ENCODE results near the gene TAOK1. TPM values are rescaled to one million over a fixed set of nuclear protein-coding genes. Genes with fewer than 3 reads are reported as not detected.

Gene TAOK1
- polyA plus RNA-seq, 1 experiment, result 34.2 TPM

DNA sequence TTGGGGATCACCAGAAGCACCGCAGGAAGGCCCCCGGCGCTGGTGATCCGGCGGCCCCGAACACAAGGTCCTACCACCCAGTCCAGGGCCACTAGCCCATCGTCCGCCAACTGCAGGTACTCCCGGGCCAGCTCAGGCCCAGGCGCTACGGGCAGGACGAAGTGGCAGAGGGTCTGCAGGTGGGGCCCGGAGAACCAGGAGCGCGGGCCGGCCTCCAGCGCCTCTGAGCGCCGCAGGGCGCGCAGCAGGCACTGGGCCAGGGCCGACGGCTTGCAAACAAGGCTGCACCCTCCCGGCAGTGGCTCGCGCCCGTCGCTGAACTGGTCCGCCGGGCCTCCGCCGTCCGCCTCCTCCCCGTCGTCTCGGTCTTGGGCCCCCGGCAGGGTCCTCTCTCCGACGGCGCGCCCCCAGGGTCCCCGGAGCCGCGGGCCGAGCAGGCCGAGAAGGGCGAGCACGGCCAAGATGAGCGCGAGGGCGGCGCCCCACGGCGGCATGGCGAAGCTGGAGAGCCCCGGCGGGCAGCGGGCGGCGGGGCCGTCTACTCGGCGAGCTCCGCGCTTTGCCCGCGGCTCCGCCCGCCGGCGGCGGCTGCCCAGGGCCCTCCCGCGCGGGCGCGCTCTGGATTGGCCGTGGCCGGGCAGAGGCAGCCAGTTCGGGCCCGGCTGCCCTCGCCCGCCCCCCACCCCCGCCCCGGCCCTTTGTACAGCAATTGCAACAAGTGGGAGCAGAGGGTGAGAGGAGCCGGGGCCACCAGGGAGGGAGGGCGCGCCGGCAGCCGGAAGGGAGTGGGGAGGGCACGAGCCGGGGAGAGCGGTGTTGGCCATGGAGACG lies 176.5 kb downstream of the TAOK1 start, which contains the start of gene ABHD15:
Gene ABHD15, minus strand, starts transcription at position 565 of the 831 bp plus-strand sequence. Its CDS starts 71 bp downstream, at position 494.
- no peak for DNase-seq (ENCODE audit: low read depth, low spot score)
- Histone ChIP-seq H3K27ac (ENCODE audit: low read depth, low read length) (peak within 1 kb of the TSS; percentile 47), H3K4me3 (ENCODE audit: low read depth, low read length) (peak within 1 kb of the TSS; percentile 70), H3K27me3 (ENCODE audit: control insufficient read depth, insufficient read depth, low read length) (no peaks in the 10 kb centered on the region), H3K9me3 (ENCODE audit: control insufficient read depth, insufficient read depth, low read length) (no peaks in the 10 kb centered on the region)
- ChIA-PET POLR2A (interaction anchor here (0.6 kb wide), 1 partner anchor 87 kb away, joined by 4 read pairs; no protein-coding TSS in a partner anchor), CTCF (interaction anchor here (1.2 to 9.4 kb wide), 2 partner anchors 25 to 197 kb away, joined by 4 to 77 read pairs; no protein-coding TSS in a partner anchor)
- TF ChIP-seq, protein P1, sequence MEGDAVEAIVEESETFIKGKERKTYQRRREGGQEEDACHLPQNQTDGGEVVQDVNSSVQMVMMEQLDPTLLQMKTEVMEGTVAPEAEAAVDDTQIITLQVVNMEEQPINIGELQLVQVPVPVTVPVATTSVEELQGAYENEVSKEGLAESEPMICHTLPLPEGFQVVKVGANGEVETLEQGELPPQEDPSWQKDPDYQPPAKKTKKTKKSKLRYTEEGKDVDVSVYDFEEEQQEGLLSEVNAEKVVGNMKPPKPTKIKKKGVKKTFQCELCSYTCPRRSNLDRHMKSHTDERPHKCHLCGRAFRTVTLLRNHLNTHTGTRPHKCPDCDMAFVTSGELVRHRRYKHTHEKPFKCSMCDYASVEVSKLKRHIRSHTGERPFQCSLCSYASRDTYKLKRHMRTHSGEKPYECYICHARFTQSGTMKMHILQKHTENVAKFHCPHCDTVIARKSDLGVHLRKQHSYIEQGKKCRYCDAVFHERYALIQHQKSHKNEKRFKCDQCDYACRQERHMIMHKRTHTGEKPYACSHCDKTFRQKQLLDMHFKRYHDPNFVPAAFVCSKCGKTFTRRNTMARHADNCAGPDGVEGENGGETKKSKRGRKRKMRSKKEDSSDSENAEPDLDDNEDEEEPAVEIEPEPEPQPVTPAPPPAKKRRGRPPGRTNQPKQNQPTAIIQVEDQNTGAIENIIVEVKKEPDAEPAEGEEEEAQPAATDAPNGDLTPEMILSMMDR (IDR thresholded peaks at IDR 0.05; ENCODE audit: low read depth, low read length), result no peak

DNA sequence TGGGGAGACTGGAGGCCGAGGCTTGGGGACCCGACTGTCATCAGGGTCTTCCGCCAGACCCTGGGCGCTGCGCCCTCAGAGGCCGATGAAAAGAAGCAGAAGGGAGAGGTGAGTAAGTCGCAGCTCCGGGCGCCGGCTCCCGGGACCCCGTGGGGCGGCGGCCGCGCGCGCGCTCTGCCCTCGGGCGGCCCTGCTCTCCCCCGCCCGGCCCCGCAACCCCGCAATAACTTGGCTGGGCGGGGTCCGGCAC lies 177.1 kb downstream of the TAOK1 start:
- peak overlapping the region; percentile 31 for H3K27ac ChIP-seq (ENCODE audit: low read depth, low read length)
- no peaks in the 10 kb centered on the region for H3K9me3 ChIP-seq (ENCODE audit: control insufficient read depth, insufficient read depth, low read length)
- ChIA-PET CTCF (interaction anchor here (9.4 kb wide), 1 partner anchor 197 kb away, joined by 77 read pairs; no protein-coding TSS in a partner anchor), POLR2A (interaction anchor here (0.6 kb wide), 1 partner anchor 87 kb away, joined by 4 read pairs; no protein-coding TSS in a partner anchor)
- peak overlapping the region; percentile 70 for H3K4me3 ChIP-seq (ENCODE audit: low read depth, low read length)
- no peak for DNase-seq (ENCODE audit: low read depth, low spot score)
- no peaks in the 10 kb centered on the region for H3K27me3 ChIP-seq (ENCODE audit: control insufficient read depth, insufficient read depth, low read length)
- TF ChIP-seq, protein P1 (IDR thresholded peaks at IDR 0.05; ENCODE audit: low read depth, low read length), result no peak

DNA sequence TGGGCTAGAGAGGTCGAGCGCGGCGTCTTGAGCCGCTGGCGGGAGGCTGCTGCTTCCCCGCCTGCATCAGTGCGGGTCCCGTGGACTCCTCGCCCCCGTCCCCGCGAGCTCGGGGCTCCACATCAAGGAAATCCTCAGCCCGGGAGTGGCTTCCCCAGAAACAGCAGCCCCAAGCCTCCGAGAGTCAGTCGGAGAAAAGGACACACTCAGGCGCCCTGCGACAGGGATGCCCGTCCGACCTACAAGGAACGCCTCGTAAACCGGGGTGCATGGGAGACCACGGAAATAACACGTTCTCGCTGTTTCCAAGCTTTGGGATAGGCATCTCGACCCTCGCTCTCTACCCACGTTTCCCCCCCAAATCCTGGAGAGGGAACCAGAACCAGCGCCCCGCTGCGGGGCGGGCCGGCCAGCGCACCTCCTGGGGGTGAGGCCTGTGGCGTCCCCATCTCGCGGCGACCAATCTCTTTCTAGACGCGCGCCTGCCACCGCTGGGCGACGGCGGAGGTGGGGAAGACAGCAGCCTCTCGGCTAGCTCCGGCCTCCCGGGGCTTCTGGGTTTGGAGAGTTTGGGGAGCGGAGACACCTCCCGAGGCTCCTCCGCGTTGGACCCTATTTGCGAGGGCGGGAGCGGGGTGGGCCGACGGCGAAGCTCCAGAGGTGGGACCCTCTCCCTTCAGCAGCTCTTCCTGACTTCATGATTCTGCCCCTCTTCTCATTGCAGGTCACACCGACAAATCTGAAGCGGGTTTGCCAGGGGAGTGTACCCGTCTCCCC lies 177.6 kb downstream of the TAOK1 start:
- TF ChIP-seq, protein P1 (IDR thresholded peaks at IDR 0.05; ENCODE audit: low read depth, low read length), result peak; percentile 22
- ChIA-PET POLR2A (interaction anchor here (0.6 to 0.7 kb wide), 2 partner anchors 86 to 272 kb away, joined by 3 to 4 read pairs; no protein-coding TSS in a partner anchor), CTCF (interaction anchor here (2.5 to 9.4 kb wide), 2 partner anchors 24 to 198 kb away, joined by 9 to 77 read pairs; partner anchors contain the start of gene ANKRD13B)
- H3K27ac ChIP-seq (ENCODE audit: low read depth, low read length), result peak overlapping the region; percentile 47
- peak overlapping the region; percentile 70 for H3K4me3 ChIP-seq (ENCODE audit: low read depth, low read length)
- no peaks in the 10 kb centered on the region for H3K9me3 ChIP-seq (ENCODE audit: control insufficient read depth, insufficient read depth, low read length)
- DNase-seq (ENCODE audit: low read depth, low spot score), result no peak
- no peaks in the 10 kb centered on the region for H3K27me3 ChIP-seq (ENCODE audit: control insufficient read depth, insufficient read depth, low read length)

DNA sequence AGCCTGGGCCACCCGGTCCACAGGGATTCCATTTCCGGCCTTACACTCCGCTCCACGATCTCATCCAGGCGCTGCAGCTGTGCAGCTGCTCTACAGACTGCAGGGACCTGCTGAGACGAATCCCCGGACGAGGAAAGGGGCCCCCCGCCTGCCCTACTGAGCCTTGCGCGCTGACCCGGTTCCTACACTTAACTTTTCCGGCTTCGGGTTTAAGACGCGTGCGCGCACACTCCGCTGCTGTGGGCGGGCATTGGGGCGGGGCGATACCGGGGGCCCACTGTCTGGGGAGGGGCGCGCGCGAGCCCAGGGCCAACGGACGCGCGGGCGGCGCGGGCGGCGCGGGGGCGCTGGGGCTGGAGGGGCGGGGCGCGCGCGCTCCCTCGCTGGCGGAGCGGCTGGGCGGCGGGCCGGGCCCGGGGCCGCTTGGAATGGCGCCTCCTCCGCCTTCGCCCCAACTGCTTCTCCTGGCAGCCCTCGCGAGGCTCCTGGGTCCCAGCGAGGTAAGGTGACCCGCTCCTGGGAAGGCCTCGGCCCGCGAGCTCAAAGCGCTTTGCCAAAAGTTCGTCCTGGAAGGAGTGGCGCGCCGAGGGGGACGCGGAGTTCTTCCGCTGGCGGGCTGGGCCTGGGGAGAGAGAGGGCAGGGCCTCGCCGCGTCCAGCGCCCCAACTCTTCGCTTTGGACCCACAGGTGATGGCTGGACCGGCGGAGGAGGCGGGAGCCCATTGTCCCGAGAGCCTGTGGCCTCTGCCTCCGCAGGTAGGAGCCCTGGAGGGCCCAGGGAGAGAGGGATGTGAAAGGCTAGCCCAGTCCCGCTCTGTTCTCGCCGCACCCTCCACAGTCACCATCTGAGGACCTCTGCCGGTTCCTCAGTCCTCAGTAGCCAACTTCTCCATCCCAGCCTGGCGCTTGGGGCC lies 178.4 kb downstream of the TAOK1 start, which contains the start of gene TP53I13:
Gene TP53I13, plus strand, starts transcription at position 371 of the 914 bp plus-strand sequence. Its CDS starts 58 bp downstream, at position 429.
- H3K4me3 ChIP-seq (ENCODE audit: low read depth, low read length), result peak within 1 kb of the TSS; percentile 76
- H3K27me3 ChIP-seq (ENCODE audit: control insufficient read depth, insufficient read depth, low read length), result no peaks in the 10 kb centered on the region
- peak within 1 kb of the TSS; percentile 61 for H3K27ac ChIP-seq (ENCODE audit: low read depth, low read length)
- ChIA-PET POLR2A (no interaction called here), CTCF (interaction anchor here (1.0 to 9.4 kb wide), 5 partner anchors 13 to 199 kb away, joined by 3 to 77 read pairs (median 5); partner anchors contain the start of gene ANKRD13B)
- DNase-seq (ENCODE audit: low read depth, low spot score), result no peak
- TF ChIP-seq, protein P1 (IDR thresholded peaks at IDR 0.05; ENCODE audit: low read depth, low read length), result no peak
- H3K9me3 ChIP-seq (ENCODE audit: control insufficient read depth, insufficient read depth, low read length), result no peaks in the 10 kb centered on the region

Measured in AG04450 (cell line).